NCI-H2171 (cell line): ENCODE measurements around the gene NR1H3.

Experiments
- DNase-seq: peaks from one replicate; lab custom pipeline; 2025; lab: John Stamatoyannopoulos, UW

The NR1H3 gene

DNA sequence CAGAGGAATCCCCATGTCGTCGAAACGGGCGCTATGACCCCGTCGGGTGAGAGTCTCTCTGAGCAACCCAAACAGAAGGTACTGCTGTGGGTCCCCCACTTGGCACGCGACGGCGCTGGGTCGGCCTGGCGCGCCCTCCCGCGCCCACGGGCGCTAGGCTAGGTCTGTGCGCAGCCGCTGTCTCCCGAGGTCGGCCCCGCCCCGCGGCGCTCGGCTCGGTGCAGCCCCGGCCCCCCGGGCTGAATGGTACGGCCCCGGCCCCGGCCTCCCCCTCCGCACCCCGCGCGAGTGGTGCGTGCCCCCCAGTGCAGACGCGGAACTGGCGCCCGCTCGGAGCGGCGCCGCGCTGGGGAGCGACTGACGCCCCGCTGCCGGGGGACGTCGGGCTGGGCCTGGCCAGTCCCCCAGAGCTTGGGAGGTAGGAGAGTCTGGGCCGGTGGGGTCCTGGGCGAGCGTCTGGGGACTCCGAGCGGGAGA is 12.1 kb downstream of the NR1H3 start, which contains the start of gene MADD:
MADD (plus strand) TSS at position 305 of the 477 bp plus-strand sequence.
- peak; percentile 83 for DNase-seq

DNA sequence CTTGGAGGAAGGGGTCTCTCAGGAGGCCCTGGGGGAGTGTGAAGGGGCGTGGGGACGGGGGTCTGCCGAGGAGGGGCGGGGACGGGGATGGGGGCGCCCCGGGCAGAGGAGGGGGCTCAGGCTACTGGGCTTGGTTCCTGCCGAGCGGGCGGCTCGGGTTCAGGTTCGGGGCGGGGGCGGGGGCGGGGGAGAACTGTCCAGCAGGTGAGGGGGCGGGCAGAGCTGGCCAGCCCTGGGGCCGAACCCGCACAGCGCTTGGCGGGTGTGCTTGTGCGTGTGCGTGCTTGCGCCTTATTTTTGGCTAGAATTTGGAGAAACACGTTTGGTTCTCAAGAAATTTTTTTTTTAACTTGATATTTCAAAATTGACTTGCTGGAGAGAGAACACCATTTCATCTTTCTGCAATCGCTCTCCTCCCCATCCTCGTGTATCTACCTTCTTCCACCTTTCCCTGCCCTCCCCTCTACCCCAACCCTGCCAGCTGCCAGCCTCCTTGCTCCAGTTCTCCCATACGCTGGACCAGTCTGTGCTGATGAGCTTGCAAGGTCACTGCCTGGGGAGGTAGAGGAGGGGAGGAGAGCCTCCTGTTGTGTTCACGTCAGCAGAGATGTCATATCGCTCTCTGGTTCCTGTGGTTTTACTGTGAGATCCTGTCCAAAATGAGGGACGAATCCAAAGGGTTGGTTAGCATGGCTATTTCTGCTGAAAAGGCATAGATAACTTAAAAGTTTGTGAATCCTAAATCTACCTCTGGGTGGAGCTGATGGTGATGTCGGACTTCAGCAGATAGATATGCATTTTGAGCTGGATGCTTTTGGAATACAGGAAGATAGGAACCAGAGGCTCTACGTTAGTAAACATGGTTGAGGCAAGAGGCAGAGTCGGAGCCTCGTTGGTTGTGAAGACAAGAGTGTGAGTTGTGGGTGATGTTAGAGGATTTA is 12.8 kb downstream of the NR1H3 start:
- no peak for DNase-seq

DNA sequence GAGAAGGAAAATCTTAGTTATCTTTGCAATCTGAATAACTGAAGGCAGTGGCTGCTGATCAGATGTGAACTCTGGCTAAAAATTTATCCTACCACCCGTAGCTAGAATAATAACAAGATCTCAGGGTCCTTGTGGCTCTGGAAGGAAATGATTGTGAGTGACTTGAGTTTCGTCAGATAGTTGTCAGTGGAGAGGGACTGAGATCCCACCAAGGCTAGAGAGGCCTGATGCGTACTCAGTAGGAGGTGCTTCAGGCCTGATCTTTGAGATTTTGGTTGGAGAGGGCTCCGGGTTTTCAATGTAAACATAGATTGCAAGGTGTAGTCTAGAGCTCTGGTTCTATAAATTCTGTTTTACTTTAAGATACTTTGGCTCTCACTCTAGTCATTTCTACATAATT is 13.5 kb downstream of the NR1H3 start:
- no peak for DNase-seq

DNA sequence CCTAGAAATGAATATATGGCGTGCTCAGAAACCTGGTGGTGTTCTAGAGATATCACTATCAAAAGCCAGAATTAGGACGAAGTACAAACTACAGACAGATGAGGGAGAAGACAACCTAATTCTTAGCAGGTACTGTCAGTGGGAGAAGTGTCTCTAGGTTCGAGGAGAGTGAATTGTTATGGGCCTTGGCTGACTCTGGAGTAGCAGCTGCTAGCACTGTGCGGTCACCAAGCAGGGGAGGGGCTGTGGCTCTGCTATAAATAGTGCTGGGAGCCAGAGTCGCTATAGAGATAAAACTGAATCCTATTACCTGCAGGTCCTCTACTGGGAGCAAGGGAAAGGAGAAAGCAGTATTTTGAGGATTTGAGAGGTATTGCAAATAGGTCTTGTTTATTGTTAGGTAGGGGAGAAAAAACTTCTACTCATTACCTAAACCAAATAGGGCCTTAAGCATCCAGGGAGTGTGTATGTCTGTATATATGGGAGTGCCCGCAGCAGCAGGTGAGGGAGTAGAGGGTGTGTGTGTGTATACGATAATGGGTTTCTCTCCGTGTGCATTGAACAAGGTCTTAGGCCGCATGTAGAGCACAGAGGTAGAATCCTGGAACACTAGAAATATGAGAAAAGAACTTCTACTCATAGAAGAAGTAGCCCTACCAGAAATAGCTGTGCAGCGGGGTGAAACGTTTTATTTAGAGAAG is 14.3 kb downstream of the NR1H3 start:
- DNase-seq = peak; percentile 19

DNA sequence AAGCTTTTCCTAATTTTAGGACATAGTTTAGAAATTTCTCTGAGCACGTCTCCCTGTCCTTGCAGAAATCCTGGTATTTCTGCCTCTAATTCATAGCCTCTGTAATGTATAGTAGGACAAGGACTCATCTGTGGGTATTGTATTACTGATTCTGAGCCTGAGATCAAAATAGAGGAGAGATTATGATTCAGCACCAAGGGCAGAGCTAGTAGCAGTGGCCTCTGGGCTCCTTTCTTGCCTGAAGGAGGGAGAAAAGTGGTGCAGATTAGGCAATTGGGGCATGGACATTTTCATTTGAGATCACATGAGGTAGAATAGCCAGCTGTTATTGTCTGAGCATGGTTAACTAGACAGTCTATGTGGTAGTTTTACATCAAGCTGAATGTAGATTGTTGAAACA is 14.9 kb downstream of the NR1H3 start:
- no peak for DNase-seq

DNA sequence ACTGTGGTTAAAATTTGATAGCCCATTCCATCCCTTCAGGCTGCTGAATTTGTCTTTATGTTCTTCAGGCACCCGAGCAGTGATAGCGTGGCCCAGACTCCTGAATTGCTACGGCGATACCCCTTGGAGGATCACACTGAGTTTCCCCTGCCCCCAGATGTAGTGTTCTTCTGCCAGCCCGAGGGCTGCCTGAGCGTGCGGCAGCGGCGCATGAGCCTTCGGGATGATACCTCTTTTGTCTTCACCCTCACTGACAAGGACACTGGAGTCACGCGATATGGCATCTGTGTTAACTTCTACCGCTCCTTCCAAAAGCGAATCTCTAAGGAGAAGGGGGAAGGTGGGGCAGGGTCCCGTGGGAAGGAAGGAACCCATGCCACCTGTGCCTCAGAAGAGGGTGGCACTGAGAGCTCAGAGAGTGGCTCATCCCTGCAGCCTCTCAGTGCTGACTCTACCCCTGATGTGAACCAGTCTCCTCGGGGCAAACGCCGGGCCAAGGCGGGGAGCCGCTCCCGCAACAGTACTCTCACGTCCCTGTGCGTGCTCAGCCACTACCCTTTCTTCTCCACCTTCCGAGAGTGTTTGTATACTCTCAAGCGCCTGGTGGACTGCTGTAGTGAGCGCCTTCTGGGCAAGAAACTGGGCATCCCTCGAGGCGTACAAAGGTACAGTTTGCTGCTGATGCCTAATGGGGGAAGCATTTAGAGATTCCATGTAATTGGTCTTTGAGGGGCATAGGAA is 16.9 kb downstream of the NR1H3 start:
- DNase-seq = no peak

DNA sequence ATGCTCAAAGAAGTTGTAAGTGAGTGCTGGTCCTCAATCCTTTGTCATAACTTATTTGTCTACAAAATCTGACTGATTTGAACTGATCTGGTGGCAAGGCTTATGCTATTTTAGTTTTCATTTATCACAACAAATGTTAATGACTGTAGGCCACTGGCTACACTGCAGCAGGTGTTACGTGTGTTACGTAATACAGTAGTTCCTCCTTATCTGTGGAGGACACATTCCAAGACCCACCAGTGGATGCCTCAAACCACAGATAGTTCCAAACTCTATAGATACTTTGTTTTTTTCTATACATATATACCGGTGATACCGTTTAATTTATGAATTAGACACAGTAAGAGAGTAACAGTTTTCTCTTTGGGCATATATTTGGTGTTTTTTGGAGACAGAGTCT is 19.1 kb downstream of the NR1H3 start:
- DNase-seq = no peak

DNA sequence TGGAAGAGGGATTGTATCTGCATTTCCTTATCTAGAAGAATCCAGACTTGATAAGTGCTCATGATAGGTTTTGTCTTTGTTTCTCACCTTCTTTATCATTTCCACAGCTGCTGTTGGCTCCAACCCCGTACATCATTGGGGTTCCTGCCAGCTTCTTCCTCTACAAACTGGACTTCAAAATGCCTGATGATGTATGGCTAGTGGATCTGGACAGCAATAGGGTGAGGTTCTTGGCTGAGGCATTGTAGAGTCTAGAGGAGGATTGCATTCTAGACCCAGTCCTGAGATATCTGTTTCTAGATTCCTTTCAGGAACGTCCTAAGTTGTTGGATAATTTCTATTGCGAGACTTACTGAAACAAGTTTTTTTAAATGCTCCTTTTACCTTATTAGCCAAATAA is 20.3 kb downstream of the NR1H3 start:
- no peak for DNase-seq

DNA sequence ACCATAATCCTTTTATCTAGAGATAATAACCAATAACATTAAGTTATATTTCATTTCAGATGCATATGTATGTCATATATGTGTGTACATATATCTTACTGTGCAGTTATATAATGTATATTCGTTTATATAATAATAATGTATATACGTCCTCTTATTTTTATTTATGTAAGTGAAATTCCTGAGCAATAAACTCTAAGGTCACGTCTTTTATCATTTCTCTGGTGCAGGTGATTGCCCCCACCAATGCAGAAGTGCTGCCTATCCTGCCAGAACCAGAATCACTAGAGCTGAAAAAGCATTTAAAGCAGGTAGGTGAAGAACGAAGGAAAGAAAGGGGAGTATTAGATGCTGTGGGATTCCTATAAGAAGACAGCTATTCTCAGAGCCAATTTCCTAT is 21.0 kb downstream of the NR1H3 start:
- no peak for DNase-seq

DNA sequence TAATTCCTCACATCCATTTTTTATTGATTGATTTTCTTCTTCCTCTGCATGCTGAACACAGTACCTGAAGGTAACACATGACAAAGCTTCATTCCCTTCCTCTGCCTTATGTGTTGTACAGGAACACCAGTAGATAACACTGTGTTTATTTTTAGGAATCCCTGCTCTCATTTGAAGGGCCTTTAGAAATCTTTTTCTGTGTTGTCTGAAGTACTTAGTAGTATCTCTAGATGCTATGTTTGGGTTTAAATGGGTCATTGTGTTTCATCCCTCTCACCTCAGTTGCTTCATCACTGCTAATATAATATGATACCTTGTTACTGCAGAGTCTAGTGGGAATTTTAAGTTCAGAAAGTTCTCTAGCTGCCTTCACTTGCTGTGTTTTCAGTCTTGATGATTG is 22.3 kb downstream of the NR1H3 start:
- no peak for DNase-seq

DNA sequence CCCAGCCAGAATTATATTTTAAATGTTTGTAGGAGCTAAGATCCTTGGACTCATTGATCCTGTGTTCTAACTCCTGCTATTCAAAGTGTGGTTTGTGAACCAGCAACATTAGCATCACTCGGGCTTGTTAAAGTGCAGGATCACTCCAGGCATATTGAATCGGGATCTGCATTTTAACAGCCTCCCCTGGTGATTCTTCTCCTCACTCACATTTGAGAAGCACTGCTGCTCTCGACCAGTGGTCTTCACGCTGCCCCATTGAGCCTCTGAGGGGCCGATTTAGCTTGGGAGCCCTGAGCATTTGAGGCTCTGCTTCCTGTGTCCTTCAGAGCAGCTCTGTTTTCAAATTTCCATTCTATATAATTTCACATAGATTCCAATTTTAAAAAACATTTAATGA is 23.1 kb downstream of the NR1H3 start:
- no peak for DNase-seq

DNA sequence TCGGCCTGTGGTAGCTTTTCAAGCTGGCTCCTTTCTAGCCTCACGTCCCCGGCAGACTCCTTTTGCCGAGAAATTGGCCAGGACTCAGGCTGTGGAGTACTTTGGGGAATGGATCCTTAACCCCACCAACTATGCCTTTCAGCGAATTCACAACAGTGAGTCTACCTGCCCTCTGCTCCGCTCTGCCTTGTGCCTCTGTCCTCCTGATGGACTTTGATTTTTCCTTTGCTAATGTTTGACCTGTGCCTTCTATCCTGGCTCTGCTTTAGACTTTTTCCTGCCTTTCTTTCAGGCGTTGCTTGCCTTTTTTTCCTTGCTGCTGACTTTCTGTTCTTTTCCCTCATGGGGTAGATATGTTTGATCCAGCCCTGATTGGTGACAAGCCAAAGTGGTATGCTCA is 24.7 kb downstream of the NR1H3 start:
- DNase-seq = no peak

DNA sequence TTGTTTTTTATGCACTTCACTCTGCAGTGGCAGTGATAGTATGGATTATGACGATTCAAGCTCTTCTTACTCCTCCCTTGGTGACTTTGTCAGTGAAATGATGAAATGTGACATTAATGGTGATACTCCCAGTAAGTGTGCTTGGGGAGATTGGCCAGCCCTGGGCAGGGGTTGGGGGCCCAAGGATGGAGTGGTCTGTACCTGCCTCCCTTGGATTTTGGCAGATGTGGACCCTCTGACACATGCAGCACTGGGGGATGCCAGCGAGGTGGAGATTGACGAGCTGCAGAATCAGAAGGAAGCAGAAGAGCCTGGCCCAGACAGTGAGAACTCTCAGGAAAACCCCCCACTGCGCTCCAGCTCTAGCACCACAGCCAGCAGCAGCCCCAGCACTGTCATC is 26.4 kb downstream of the NR1H3 start:
- no peak for DNase-seq

DNA sequence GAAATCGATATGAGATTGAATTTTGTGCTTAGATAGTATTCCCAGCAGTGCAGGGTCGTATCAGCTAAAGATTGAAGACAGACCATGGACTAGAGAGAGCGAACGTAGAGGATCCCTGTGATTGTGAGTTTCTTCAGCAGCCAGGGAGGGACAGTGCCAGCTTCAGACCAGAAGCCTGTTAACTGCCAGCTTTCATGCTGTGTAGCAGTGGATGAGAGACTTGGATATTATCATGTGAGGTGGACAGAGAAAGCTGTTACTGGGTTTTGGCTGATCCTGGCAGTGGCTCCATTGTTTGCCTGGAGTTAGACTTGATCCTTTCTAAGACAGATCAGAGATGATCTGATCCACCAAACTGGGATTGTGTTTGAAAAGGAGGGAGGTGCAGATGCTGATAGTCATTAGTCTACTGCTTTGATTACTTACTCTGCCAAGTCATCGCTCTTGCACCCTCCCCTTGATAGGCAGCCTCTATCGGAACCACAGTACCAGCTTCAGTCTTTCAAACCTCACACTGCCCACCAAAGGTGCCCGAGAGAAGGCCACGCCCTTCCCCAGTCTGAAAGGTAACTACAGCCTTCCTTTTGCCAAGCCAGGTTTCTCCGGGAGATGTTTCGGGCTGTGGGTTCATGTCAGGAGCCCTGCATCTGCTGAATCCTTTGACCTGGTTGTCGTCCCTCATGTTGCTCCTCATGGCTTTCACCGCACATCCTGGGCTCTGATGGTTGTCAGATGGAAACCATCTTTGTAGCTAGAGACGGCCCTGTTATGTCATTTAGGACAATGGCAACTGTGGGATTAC is 28.4 kb downstream of the NR1H3 start:
- no peak for DNase-seq

DNA sequence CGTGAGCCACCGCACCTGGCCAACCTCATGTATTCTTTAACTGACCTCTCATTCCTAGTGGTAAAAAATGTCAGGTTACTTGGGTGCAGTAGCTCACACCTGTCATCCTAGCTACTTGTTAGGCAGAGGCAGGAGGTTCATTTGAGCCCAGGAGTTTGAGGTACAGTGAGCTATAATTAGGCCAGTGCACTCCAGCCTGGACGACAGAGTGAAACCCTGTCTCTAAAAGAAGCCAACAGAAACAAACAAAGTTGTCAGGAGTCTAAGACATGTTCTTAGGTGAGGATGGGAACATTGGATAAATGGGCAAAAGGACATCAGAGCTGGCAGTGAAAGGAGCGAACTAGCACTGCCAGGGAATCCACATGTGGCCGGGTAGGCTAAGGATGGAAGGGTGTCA is 30.3 kb downstream of the NR1H3 start:
- no peak for DNase-seq

DNA sequence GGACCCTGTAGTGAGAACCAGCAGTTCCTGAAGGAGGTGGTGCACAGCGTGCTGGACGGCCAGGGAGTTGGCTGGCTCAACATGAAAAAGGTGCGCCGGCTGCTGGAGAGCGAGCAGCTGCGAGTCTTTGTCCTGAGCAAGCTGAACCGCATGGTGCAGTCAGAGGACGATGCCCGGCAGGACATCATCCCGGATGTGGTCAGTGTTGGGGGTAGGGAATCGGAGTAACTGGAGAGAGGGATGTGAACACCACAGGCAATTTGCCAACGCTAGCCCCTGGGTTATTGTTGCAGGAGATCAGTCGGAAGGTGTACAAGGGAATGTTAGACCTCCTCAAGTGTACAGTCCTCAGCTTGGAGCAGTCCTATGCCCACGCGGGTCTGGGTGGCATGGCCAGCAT is 32.1 kb downstream of the NR1H3 start:
- no peak for DNase-seq

DNA sequence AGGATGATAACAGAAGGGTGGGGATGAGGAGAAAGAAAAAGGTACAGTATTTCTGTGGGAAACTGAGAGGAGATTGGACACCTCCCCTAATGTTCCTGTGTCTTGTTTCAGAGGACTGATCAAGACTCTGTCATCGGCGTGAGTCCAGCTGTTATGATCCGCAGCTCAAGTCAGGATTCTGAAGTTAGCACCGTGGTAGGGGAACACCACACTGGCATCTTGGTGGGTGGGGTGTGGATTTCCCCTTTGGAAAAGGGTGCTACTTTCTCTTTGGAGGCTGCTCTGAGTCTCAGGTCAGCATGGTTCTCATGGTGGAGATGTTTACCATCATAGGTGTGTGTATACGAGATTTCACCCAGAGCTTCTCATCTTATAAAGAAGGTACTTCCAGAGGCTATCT is 37.6 kb downstream of the NR1H3 start:
- DNase-seq = no peak

DNA sequence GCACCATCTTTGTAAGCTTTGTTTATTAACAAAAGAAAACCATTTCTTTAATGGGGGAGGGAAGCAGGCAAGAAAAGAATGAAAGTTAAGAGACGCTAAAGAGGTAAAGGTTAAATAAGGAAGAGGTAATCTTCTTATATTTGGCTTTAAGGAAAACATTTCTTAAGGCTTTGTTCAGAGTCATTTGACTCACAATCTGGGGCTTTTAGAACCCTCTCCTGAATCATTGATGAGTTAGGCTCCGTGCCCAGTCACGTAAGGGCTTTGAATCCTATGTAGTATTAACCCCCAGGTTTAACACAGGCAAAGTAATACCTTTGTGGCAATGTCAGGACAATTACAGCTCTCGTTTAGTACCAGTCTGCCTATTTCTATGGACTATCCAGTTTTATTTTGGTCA is 38.2 kb downstream of the NR1H3 start:
- no peak for DNase-seq

DNA sequence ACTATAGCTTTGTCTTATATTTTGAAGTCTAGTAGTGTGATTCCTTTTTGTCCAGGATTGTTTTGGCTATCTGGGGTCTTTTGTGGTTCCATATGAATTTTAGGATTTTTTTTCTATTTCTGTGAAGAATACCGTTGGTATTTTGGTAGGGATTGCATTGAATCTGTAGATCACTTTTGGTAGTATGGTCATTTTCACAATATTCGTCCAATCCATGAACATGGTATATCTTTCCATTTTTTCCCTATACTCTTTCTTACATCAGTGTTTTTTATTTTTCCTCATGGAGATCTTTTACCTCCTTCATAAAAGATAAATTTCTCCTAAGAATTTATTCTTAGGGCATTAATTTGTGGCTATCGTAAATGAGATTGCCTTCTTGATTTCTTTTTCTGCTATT is 41.3 kb downstream of the NR1H3 start:
- DNase-seq = no peak

DNA sequence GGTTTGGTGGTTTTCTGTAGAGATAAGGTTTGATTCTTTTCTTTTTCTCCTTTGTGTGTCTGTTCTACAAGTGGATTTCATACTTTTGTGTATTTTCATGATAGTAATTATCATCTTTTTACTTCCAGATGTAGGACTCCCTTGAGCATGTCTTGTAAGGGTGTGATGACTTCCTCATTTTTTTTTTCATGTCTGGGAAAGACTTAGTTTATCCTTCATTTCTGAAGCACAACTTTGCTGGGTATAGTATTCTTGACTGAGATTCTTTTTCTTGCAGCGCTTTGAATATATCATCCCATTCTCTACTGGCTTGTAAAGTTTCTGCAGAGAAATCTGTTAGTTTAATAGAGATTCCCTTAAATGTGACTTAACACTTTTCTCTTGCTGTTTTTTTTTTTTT is 45.1 kb downstream of the NR1H3 start:
- no peak for DNase-seq

DNA sequence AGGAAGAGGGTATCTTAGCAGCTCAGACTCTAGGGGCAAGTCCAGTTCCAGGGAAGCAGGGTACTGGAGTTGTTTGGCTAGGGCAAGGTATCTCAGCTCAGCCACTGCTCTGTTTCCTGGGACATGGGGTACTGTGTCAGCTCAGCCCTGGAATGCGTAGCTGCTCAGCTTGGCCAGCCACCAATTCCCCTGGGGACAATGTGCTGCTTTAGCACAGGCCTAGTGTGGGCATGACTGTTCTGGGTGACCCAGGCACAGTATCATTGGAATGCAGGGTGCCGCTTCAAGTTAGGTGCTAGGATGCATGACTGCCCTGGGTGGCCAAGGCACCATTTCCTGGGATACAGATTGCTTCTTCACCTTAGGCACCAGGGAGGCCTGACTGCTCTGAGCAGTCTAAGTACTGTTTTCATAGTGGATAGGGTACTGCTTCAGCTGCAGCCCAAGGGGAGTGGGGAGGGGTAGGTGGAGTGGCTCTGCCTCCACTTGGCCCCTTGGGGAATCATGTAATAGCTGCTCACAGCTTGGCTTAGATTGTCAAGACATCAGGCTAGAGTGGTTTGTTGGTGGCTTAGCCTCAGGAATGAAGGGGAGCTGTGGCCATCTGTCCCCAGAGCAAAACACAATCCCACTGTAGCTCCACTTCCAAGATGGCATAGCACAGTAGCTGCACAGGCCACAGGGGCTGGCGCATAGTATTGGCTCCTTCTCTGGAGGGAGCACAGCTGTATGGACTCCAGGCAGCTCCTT is 48.1 kb downstream of the NR1H3 start:
- peak; percentile 63 for DNase-seq
